Loucy (cell line): ENCODE data around the gene NPHP4.
A peak's percentile ranks its signal among the peaks of the same experiment; 100 is the strongest.

Experiments used
- H2AFZ ChIP-seq: fragments of 200-600 bp; sonication (generic); 2 replicates; pipeline ENCODE4 v1.6.0; 2016; ENCODE audit warnings: antibody characterized with exemption, mild to moderate bottlenecking, low read length, moderate library complexity
- H3F3A ChIP-seq: fragments of 200-600 bp; 2 replicates; pipeline ENCODE4 v1.6.0; 2016; ENCODE audit warnings: antibody characterized with exemption, low read depth, mild to moderate bottlenecking
- H3K27me3 ChIP-seq: fragments of 200-600 bp; sonication (generic); 2 replicates; pipeline ENCODE4 v1.6.1; 2014; ENCODE audit warnings: low read length, mild to moderate bottlenecking; ENCODE audit not compliant: insufficient read depth, poor library complexity, severe bottlenecking
- H3K36me3 ChIP-seq: fragments of 200-600 bp; sonication (generic); 2 replicates; pipeline ENCODE4 v1.6.1; 2016; ENCODE audit warnings: low read length; ENCODE audit not compliant: insufficient read depth
- H3K4me1 ChIP-seq: fragments of 200-600 bp; sonication (generic); 2 replicates; pipeline ENCODE4 v1.5.1; 2014; ENCODE audit warnings: low read length, mild to moderate bottlenecking; ENCODE audit not compliant: insufficient read depth, poor library complexity, severe bottlenecking
- H3K4me2 ChIP-seq: fragments of 200-600 bp; sonication (generic); 2 replicates; pipeline ENCODE4 v1.6.0; 2014; ENCODE audit warnings: antibody characterized with exemption, low read length, low read depth, mild to moderate bottlenecking; ENCODE audit not compliant: poor library complexity, severe bottlenecking
- H3K4me3 ChIP-seq: fragments of 200-600 bp; sonication (generic); 2 replicates; pipeline ENCODE4 v1.5.1; 2014; ENCODE audit warnings: low read length, mild to moderate bottlenecking, mixed read lengths; ENCODE audit not compliant: poor library complexity, severe bottlenecking
- H3K79me2 ChIP-seq: fragments of 200-600 bp; sonication (generic); 2 replicates; pipeline ENCODE4 v1.6.1; 2014; ENCODE audit warnings: low read length; ENCODE audit not compliant: insufficient read depth
- H3K9ac ChIP-seq: fragments of 200-600 bp; sonication (generic); 2 replicates; pipeline ENCODE4 v1.6.0; 2014; ENCODE audit warnings: mild to moderate bottlenecking, low read depth, low read length, moderate library complexity; ENCODE audit not compliant: poor library complexity, severe bottlenecking
- H3K9me2 ChIP-seq: fragments of 200-600 bp; sonication (generic); replicated peaks from 2 replicates; pipeline ENCODE4 v1.6.1; 2016; ENCODE audit warnings: low read depth, low read length, mixed read lengths
- H3K9me3 ChIP-seq: fragments of 200-600 bp; sonication (generic); 2 replicates; pipeline ENCODE4 v1.6.1; 2014; ENCODE audit warnings: mild to moderate bottlenecking, antibody characterized with exemption, low read length, low read depth; ENCODE audit not compliant: insufficient read depth
- H4K20me1 ChIP-seq: fragments of 200-600 bp; sonication (generic); 2 replicates; pipeline ENCODE4 v1.6.0; 2014; ENCODE audit warnings: antibody characterized with exemption, low read length, mild to moderate bottlenecking; ENCODE audit not compliant: insufficient read depth, poor library complexity, severe bottlenecking
- EZH2phosphoT487 ChIP-seq: fragments of 200-600 bp; IDR thresholded peaks from 2 replicates; pipeline ENCODE4 v1.6.1; 2018; ENCODE audit warnings: antibody characterized with exemption, mild to moderate bottlenecking, moderate library complexity, borderline replicate concordance
- TF ChIP-seq, protein P1 (sequence below): fragments of 200-600 bp; sonication (generic); conservative IDR thresholded peaks from 2 replicates; pipeline ENCODE4 v1.5.1; 2014; ENCODE audit warnings: mild to moderate bottlenecking, antibody characterized with exemption, low read length

The NPHP4 gene

DNA sequence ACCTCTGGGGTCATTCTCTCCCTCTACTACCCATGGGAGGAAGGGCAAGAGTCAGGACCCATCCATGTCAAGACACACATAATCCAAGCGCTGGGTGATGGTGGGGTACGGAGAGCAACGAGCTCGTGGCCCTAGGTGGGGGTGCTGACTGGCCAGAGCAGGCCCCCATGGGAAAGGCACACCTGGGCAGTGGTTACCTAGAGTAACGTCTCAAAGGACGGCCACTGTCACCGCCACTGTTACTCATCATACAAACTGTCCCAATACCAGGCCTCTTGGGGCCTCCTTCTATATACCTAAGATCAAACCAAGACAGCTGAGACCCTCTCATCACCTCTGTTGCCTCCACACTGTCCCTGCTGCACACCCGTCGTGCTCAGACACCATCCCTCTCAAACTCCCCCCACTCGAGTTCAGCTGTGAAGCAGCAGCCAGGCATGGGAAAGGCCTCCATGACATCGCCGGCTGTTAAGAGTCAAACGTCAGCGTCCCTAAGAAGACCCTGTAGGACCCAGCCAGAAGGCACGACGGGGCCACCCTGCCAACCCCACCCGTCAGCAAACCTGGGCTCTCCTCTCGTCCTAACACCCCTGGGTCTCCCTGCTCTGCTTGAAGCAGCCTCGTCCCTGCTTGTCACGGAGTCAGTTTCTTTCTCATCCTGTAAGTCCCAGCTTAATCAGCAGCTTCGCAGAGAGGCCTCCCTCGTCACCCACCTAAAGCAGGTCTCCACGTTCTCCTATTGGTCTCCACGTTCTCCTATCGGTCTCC, 15.3 kb downstream of the NPHP4 start:
- Histone ChIP-seq H3K9ac (no peak overlapping the region), H3K79me2 (no peaks in the 10 kb centered on the region), H3K4me3 (no peak overlapping the region), H3K4me2 (no peak overlapping the region), H4K20me1 (no peaks in the 10 kb centered on the region), H3F3A (peaks cover 8% of the 10 kb centered on the region; the same call in 1 of the 2 replicates), H3K9me2 (no peaks in the 10 kb centered on the region), H3K4me1 (no peaks in the 10 kb centered on the region), H3K9me3 (no peaks in the 10 kb centered on the region), H2AFZ (no peak overlapping the region), H3K36me3 (peaks cover 8% of the 10 kb centered on the region; the same call in 1 of the 2 replicates), H3K27me3 (no peaks in the 10 kb centered on the region)
- TF ChIP-seq, protein P1, sequence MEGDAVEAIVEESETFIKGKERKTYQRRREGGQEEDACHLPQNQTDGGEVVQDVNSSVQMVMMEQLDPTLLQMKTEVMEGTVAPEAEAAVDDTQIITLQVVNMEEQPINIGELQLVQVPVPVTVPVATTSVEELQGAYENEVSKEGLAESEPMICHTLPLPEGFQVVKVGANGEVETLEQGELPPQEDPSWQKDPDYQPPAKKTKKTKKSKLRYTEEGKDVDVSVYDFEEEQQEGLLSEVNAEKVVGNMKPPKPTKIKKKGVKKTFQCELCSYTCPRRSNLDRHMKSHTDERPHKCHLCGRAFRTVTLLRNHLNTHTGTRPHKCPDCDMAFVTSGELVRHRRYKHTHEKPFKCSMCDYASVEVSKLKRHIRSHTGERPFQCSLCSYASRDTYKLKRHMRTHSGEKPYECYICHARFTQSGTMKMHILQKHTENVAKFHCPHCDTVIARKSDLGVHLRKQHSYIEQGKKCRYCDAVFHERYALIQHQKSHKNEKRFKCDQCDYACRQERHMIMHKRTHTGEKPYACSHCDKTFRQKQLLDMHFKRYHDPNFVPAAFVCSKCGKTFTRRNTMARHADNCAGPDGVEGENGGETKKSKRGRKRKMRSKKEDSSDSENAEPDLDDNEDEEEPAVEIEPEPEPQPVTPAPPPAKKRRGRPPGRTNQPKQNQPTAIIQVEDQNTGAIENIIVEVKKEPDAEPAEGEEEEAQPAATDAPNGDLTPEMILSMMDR: no peak
- no peak for TF ChIP-seq EZH2phosphoT487

DNA sequence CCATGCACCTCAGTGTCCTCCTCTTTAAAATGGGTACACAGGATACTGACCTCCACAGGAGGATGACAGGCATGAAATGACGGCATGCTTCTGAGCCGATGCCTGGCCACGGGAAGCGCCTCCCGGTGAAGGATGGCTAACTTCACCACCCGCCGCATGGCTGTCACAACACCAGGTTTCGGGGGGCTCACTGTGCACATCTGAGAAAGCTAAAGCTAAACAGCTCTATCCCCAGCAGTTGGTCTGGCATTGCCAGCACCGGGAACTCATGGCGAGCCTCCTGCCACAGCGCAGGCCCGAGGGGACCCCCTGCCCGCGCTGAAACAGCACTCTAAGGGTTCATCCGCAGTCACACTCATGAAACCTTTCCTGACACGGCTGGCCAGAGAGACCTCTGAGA, 16.0 kb downstream of the NPHP4 start:
- Histone ChIP-seq H2AFZ (no peak overlapping the region), H3K4me3 (no peak overlapping the region), H3K79me2 (no peaks in the 10 kb centered on the region), H3K4me2 (no peak overlapping the region), H4K20me1 (no peaks in the 10 kb centered on the region), H3K9me2 (no peaks in the 10 kb centered on the region), H3F3A (peaks cover 8% of the 10 kb centered on the region; the same call in 1 of the 2 replicates), H3K9me3 (no peaks in the 10 kb centered on the region), H3K27me3 (no peaks in the 10 kb centered on the region), H3K4me1 (no peaks in the 10 kb centered on the region), H3K9ac (no peak overlapping the region), H3K36me3 (peaks cover 8% of the 10 kb centered on the region; the same call in 1 of the 2 replicates)
- TF ChIP-seq EZH2phosphoT487: no peak
- TF ChIP-seq, protein P1: no peak

DNA sequence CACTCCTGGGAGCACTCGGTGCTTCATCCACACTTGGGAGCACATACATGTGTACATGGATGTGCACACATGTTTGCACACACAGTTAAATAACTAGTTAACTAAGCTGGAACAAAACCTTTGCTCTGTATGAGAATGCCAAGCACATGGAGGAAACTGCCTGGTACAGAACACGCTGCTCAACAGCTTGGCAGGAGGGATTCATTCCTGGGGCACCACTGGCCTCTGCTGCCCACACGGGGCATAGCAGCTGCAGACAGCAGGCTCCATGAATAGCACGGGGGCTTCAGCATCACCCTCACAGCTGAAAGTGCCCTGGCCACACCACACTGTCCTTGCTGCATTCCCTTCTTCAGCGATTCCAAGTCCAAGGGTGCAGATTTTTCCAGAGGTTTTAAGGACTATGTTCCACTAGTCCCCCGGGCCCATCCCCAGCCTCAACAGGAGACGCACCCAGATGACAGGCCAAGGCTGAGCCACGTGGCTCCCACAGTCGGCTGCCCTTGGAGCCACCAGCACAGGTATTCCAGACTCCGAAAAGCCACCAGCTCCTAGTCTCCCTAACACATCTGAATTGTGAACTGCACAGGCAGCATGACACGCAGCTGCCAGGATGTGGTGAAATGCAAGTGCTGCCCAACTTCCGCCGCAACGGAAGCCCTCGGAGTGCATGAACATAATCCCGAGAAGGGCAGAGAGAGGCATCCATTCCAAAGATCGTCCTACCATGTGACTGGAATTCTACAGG, 16.9 kb downstream of the NPHP4 start:
- H3K79me2 ChIP-seq: no peaks in the 10 kb centered on the region
- no peaks in the 10 kb centered on the region for H3K27me3 ChIP-seq
- H4K20me1 ChIP-seq: no peaks in the 10 kb centered on the region
- TF ChIP-seq, protein P1: peak; percentile 75
- no peak for TF ChIP-seq EZH2phosphoT487
- peaks cover 8% of the 10 kb centered on the region; the same call in 1 of the 2 replicates for H3F3A ChIP-seq
- H2AFZ ChIP-seq: no peak overlapping the region
- peaks cover 8% of the 10 kb centered on the region; the same call in 1 of the 2 replicates for H3K36me3 ChIP-seq
- H3K9me3 ChIP-seq: no peaks in the 10 kb centered on the region
- H3K4me2 ChIP-seq: no peak overlapping the region
- no peaks in the 10 kb centered on the region for H3K9me2 ChIP-seq
- H3K9ac ChIP-seq: no peak overlapping the region
- H3K4me3 ChIP-seq: no peak overlapping the region
- H3K4me1 ChIP-seq: no peaks in the 10 kb centered on the region
